ENCODE measurements around the gene PTCD3. TPM values are rescaled to one million over a fixed set of nuclear protein-coding genes. Genes with fewer than 3 reads are reported as not detected.

The PTCD3 gene
- total RNA-seq, 1 experiment from 2014 or later: 94.7 TPM

- Histone ChIP-seq H3K36me3 (ENCODE audit: low read depth, low read length) (peaks cover 65% of the 10 kb centered on the region), H3K9me3 (ENCODE audit: low read length) (no peaks in the 10 kb centered on the region), H3F3A (ENCODE audit: low read length, unreplicated experiment) (no peaks in the 10 kb centered on the region), H4K20me1 (ENCODE audit: low read length) (peaks cover 21% of the 10 kb centered on the region), H3K4me1 (ENCODE audit: insufficient read depth, low read length) (no peaks in the 10 kb centered on the region), H3K27me3 (ENCODE audit: low read length) (no peaks in the 10 kb centered on the region), H2AFZ (ENCODE audit: low read length) (no peak overlapping the region), H3K27ac (ENCODE audit: low read length) (no peak overlapping the region), H3K4me3 (ENCODE audit: low read length) (no peak overlapping the region), H3K79me2 (ENCODE audit: low read length) (peaks cover 55% of the 10 kb centered on the region), H3K9me2 (replicated peaks; ENCODE audit: low read length) (no peaks in the 10 kb centered on the region), H3K4me2 (ENCODE audit: low read length) (no peak overlapping the region), H3K9ac (ENCODE audit: low read length) (no peak overlapping the region)
- POLR2A ChIA-PET (ENCODE audit: unreplicated experiment): no interaction called here
- TF ChIP-seq EZH2phosphoT487 (IDR thresholded peaks at IDR 0.05; ENCODE audit: borderline replicate concordance, low read length) (no peak), CTCF (conservative IDR thresholded peaks at IDR 0.05; ENCODE audit: low read depth, low read length) (no peak), EZH2 (IDR thresholded peaks at IDR 0.05; ENCODE audit: low read length, unreplicated experiment) (no peak)
- intact Hi-C loops (cut with micrococcal nuclease): no loop called here
- ATAC-seq (no peak), DNase-seq (no peak)
- no TSS peak for BruUV-seq (replicated peaks)
- CTCF ChIA-PET: no interaction called here
Observed at GRCh38 chr2:86094229-86094628, 11.8 kb upstream of the PTCD3 start.

GRCh38 chr2:86097114-86097896 is 8.7 kb upstream of the PTCD3 start:
- H2AFZ ChIP-seq (ENCODE audit: low read length): no peak overlapping the region
- no peaks in the 10 kb centered on the region for H3K9me3 ChIP-seq (ENCODE audit: low read length)
- ChIA-PET POLR2A (ENCODE audit: unreplicated experiment) (no interaction called here), CTCF (no interaction called here)
- DNase-seq (no peak), ATAC-seq (no peak)
- H3K79me2 ChIP-seq (ENCODE audit: low read length): peaks cover 86% of the 10 kb centered on the region
- H3F3A ChIP-seq (ENCODE audit: low read length, unreplicated experiment): no peaks in the 10 kb centered on the region
- TF ChIP-seq EZH2 (IDR thresholded peaks at IDR 0.05; ENCODE audit: low read length, unreplicated experiment) (no peak), EZH2phosphoT487 (IDR thresholded peaks at IDR 0.05; ENCODE audit: borderline replicate concordance, low read length) (no peak), CTCF (conservative IDR thresholded peaks at IDR 0.05; ENCODE audit: low read depth, low read length) (no peak)
- no peaks in the 10 kb centered on the region for H3K27me3 ChIP-seq (ENCODE audit: low read length)
- BruUV-seq (replicated peaks): no TSS peak
- peaks cover 70% of the 10 kb centered on the region for H3K36me3 ChIP-seq (ENCODE audit: low read depth, low read length)
- no peaks in the 10 kb centered on the region for H3K9me2 ChIP-seq (replicated peaks; ENCODE audit: low read length)
- no peak overlapping the region for H3K4me2 ChIP-seq (ENCODE audit: low read length)
- no peak overlapping the region for H3K4me3 ChIP-seq (ENCODE audit: low read length)
- H3K27ac ChIP-seq (ENCODE audit: low read length): no peak overlapping the region
- H4K20me1 ChIP-seq (ENCODE audit: low read length): peaks cover 21% of the 10 kb centered on the region
- no peaks in the 10 kb centered on the region for H3K4me1 ChIP-seq (ENCODE audit: insufficient read depth, low read length)
- no peak overlapping the region for H3K9ac ChIP-seq (ENCODE audit: low read length)
- intact Hi-C loops (cut with micrococcal nuclease): no loop called here

DNA sequence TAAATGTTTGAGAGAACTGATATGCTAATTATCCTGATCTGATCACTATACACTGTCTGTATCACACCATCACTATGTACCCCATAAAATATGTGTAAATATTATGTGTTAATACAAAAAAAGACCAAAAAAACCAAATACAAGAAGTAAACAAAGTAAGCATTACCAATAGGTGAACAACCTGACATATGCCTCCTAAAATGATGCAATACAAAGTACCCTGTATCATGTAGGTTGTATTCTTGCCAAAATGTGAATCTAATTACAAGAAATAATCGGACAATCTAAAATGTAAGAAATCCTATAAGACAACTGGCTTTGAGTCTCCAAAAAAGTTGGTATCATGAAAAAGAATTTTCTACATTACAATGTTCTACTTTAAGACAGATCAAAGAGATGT is 8.1 kb upstream of the PTCD3 start:
- ChIA-PET CTCF (no interaction called here), POLR2A (ENCODE audit: unreplicated experiment) (no interaction called here)

More for the DNA sequence above, 8.1 kb upstream of the PTCD3 start:
- peaks cover 73% of the 10 kb centered on the region for H3K36me3 ChIP-seq (ENCODE audit: low read depth, low read length)
- ATAC-seq (no peak), DNase-seq (no peak)
- no peaks in the 10 kb centered on the region for H3K27me3 ChIP-seq (ENCODE audit: low read length)
- no peak overlapping the region for H3K4me2 ChIP-seq (ENCODE audit: low read length)
- BruUV-seq (replicated peaks): no TSS peak
- peaks cover 89% of the 10 kb centered on the region for H3K79me2 ChIP-seq (ENCODE audit: low read length)
- no peak for TF ChIP-seq EZH2phosphoT487 (IDR thresholded peaks at IDR 0.05; ENCODE audit: borderline replicate concordance, low read length)
- peaks cover 21% of the 10 kb centered on the region for H4K20me1 ChIP-seq (ENCODE audit: low read length)
- intact Hi-C loops (cut with micrococcal nuclease): no loop called here
- no peaks in the 10 kb centered on the region for H3K9me3 ChIP-seq (ENCODE audit: low read length)
- no peaks in the 10 kb centered on the region for H3K9me2 ChIP-seq (replicated peaks; ENCODE audit: low read length)
- no peaks in the 10 kb centered on the region for H3F3A ChIP-seq (ENCODE audit: low read length, unreplicated experiment)
- H3K4me3 ChIP-seq (ENCODE audit: low read length): no peak overlapping the region
- H3K4me1 ChIP-seq (ENCODE audit: insufficient read depth, low read length): peaks cover 2% of the 10 kb centered on the region; the same call in 1 of the 2 replicates
- no peak overlapping the region for H3K9ac ChIP-seq (ENCODE audit: low read length)
- no peak overlapping the region for H2AFZ ChIP-seq (ENCODE audit: low read length)
- no peak overlapping the region for H3K27ac ChIP-seq (ENCODE audit: low read length)
